Loucy (cell line): ENCODE results near the gene LCE2D.

Experiments used
- EZH2phosphoT487 ChIP-seq: fragments of 200-600 bp; IDR thresholded peaks from 2 replicates; pipeline ENCODE4 v1.6.1; 2018; ENCODE audit warnings: antibody characterized with exemption, mild to moderate bottlenecking, moderate library complexity, borderline replicate concordance
- TF ChIP-seq, protein P1 (sequence below): fragments of 200-600 bp; sonication (generic); conservative IDR thresholded peaks from 2 replicates; pipeline ENCODE4 v1.5.1; 2014; ENCODE audit warnings: mild to moderate bottlenecking, antibody characterized with exemption, low read length

DNA sequence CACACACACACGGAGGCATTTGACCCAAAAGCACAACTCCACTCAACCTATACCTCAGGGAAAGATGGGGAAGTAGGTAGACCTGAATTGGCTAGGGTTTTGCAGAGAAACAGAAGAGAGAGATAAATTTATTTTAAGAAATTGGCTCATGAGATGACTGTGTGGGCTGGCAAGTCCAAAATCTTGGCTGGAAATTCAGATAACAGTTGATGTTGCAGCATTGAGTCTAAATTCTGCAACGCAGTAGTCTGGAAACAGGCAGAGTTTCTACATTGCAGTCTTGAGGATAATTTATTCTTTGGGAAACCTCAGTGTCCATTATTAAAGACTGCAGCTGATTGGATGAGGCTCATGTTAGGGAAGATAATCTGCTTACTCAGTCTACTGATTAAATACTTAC is 18.4 kb downstream of the LCE2D start:
- TF ChIP-seq, protein P1, sequence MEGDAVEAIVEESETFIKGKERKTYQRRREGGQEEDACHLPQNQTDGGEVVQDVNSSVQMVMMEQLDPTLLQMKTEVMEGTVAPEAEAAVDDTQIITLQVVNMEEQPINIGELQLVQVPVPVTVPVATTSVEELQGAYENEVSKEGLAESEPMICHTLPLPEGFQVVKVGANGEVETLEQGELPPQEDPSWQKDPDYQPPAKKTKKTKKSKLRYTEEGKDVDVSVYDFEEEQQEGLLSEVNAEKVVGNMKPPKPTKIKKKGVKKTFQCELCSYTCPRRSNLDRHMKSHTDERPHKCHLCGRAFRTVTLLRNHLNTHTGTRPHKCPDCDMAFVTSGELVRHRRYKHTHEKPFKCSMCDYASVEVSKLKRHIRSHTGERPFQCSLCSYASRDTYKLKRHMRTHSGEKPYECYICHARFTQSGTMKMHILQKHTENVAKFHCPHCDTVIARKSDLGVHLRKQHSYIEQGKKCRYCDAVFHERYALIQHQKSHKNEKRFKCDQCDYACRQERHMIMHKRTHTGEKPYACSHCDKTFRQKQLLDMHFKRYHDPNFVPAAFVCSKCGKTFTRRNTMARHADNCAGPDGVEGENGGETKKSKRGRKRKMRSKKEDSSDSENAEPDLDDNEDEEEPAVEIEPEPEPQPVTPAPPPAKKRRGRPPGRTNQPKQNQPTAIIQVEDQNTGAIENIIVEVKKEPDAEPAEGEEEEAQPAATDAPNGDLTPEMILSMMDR, result no peak
- no peak for TF ChIP-seq EZH2phosphoT487
